OCI-LY1 (cell line): ENCODE measurements around the gene CHD9NB.
A peak's percentile ranks its signal among the peaks of the same experiment; 100 is the strongest.

Experiments used
- H2AFZ ChIP-seq: fragments of 200-600 bp; sonication (generic), shearing (Covaris generic); 2 replicates; pipeline ENCODE4 v1.6.0; 2014; ENCODE audit warnings: antibody characterized with exemption, mild to moderate bottlenecking, low read length
- H3F3A ChIP-seq: fragments of 200-600 bp; sonication (generic), shearing (Covaris generic); 2 replicates; pipeline ENCODE4 v1.6.0; 2014; ENCODE audit warnings: mild to moderate bottlenecking, antibody characterized with exemption, low read length, moderate library complexity; ENCODE audit not compliant: insufficient read depth
- H3K27ac ChIP-seq: fragments of 200-600 bp; sonication (generic); 2 replicates; pipeline ENCODE4 v1.5.1; 2014; ENCODE audit warnings: low read length, mixed run types, mild to moderate bottlenecking, low read depth; ENCODE audit not compliant: poor library complexity, severe bottlenecking
- H3K27me3 ChIP-seq: fragments of 200-600 bp; sonication (generic); 2 replicates; pipeline ENCODE4 v1.6.0; 2014; ENCODE audit warnings: antibody characterized with exemption, mild to moderate bottlenecking, low read length, moderate library complexity; ENCODE audit not compliant: insufficient read depth
- H3K36me3 ChIP-seq: fragments of 200-600 bp; sonication (generic); 2 replicates; pipeline ENCODE4 v1.6.1; 2014; ENCODE audit warnings: mild to moderate bottlenecking, antibody characterized with exemption, low read length, moderate library complexity, mixed read lengths; ENCODE audit not compliant: insufficient read depth
- H3K4me1 ChIP-seq: fragments of 200-600 bp; sonication (generic); 2 replicates; pipeline ENCODE4 v1.5.1; 2014; ENCODE audit warnings: mild to moderate bottlenecking, low read length, moderate library complexity; ENCODE audit not compliant: insufficient read depth, severe bottlenecking
- H3K4me2 ChIP-seq: fragments of 200-600 bp; sonication (generic), shearing (Covaris generic); 2 replicates; pipeline ENCODE4 v1.6.1; 2014; ENCODE audit warnings: low read length
- H3K4me3 ChIP-seq: fragments of 200-600 bp; sonication (generic); 2 replicates; pipeline ENCODE4 v1.5.1; 2014; ENCODE audit warnings: low read length, low read depth, mild to moderate bottlenecking, mixed read lengths; ENCODE audit not compliant: poor library complexity, severe bottlenecking
- H3K79me2 ChIP-seq: fragments of 200-600 bp; shearing (Covaris generic); 2 replicates; pipeline ENCODE4 v1.6.1; 2016; ENCODE audit warnings: mixed run types, low read length, mixed read lengths; ENCODE audit not compliant: insufficient read depth
- H3K9ac ChIP-seq: fragments of 200-600 bp; sonication (generic), shearing (Covaris generic); 2 replicates; pipeline ENCODE4 v1.6.1; 2014; ENCODE audit warnings: mild to moderate bottlenecking, low read length, mixed read lengths
- H3K9me2 ChIP-seq: fragments of 200-600 bp; sonication (generic), shearing (Covaris generic); 2 replicates; pipeline ENCODE4 v1.6.1; 2014; ENCODE audit warnings: low read depth, mild to moderate bottlenecking, low read length, mixed read lengths
- H3K9me3 ChIP-seq: fragments of 200-600 bp; shearing (Covaris generic); 2 replicates; pipeline ENCODE4 v1.6.1; 2014; ENCODE audit warnings: low read length, mixed read lengths
- H4K20me1 ChIP-seq: fragments of 200-600 bp; sonication (generic), shearing (Covaris generic); 2 replicates; pipeline ENCODE4 v1.6.0; 2016; ENCODE audit warnings: mild to moderate bottlenecking, low read length; ENCODE audit not compliant: insufficient read depth
- EZH2 ChIP-seq: fragments of 200-600 bp; sonication (generic), shearing (Covaris generic); IDR thresholded peaks from 2 replicates; pipeline ENCODE4 v1.8.0; 2017; ENCODE audit warnings: borderline replicate concordance, mixed run types, mild to moderate bottlenecking, antibody characterized with exemption, low read length, moderate library complexity, mixed read lengths
- TF ChIP-seq, protein P1 (sequence below): fragments of 200-600 bp; sonication (generic), shearing (Covaris generic); IDR thresholded peaks from 2 replicates; pipeline ENCODE4 v1.5.1; 2017; ENCODE audit warnings: mild to moderate bottlenecking, antibody characterized with exemption, low read length, moderate library complexity, mixed read lengths

CHD9NB gene

GRCh38 chr16:53022374-53022773, 30.3 kb downstream of the CHD9NB start:
- Histone ChIP-seq H3K9me2 (no peaks in the 10 kb centered on the region), H3K9ac (no peak overlapping the region), H3K27ac (no peak overlapping the region), H2AFZ (no peak overlapping the region), H3K27me3 (no peaks in the 10 kb centered on the region), H3F3A (no peaks in the 10 kb centered on the region), H3K4me3 (no peak overlapping the region), H3K79me2 (no peaks in the 10 kb centered on the region), H3K36me3 (no peaks in the 10 kb centered on the region), H3K9me3 (no peaks in the 10 kb centered on the region), H3K4me1 (no peaks in the 10 kb centered on the region), H4K20me1 (no peaks in the 10 kb centered on the region), H3K4me2 (no peak overlapping the region)
- TF ChIP-seq, protein P1, sequence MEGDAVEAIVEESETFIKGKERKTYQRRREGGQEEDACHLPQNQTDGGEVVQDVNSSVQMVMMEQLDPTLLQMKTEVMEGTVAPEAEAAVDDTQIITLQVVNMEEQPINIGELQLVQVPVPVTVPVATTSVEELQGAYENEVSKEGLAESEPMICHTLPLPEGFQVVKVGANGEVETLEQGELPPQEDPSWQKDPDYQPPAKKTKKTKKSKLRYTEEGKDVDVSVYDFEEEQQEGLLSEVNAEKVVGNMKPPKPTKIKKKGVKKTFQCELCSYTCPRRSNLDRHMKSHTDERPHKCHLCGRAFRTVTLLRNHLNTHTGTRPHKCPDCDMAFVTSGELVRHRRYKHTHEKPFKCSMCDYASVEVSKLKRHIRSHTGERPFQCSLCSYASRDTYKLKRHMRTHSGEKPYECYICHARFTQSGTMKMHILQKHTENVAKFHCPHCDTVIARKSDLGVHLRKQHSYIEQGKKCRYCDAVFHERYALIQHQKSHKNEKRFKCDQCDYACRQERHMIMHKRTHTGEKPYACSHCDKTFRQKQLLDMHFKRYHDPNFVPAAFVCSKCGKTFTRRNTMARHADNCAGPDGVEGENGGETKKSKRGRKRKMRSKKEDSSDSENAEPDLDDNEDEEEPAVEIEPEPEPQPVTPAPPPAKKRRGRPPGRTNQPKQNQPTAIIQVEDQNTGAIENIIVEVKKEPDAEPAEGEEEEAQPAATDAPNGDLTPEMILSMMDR, result peak; percentile 60
- no peak for TF ChIP-seq EZH2

DNA sequence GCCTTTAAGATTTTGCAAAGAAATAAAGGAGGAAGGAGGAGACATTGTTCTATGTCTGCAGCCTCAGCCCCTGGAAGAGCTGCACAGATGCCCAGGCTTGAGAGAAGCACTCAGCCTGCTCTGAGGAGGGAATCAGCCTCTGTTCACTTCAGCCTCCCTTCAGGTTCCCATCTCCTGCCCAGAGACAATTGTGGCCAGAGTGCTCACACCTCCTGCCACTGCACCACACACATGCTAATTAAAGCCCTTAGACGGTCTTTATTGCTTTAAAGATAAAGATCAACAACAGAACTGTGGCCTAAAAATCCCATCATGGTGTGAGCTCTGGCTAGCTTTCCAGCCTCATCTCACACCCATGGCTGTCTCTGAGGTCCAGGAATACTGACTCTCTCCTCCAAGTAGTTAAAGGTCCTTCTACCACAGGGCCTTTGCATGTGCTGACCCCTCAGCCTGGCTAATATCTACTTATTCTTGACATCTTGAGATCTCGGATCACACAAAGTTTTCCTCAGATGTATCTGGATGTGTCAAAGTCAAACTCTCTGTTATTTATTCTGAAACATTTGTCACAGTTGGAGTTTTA, 33.8 kb downstream of the CHD9NB start:
- Histone ChIP-seq H3K9me2 (no peaks in the 10 kb centered on the region), H3K4me2 (no peak overlapping the region), H2AFZ (no peak overlapping the region), H3K9me3 (no peaks in the 10 kb centered on the region), H3K27me3 (no peaks in the 10 kb centered on the region), H3F3A (no peaks in the 10 kb centered on the region), H3K4me3 (no peak overlapping the region), H3K36me3 (no peaks in the 10 kb centered on the region), H3K4me1 (no peaks in the 10 kb centered on the region), H3K9ac (no peak overlapping the region), H3K27ac (no peak overlapping the region), H4K20me1 (no peaks in the 10 kb centered on the region), H3K79me2 (no peaks in the 10 kb centered on the region)
- TF ChIP-seq, protein P1, result no peak
- TF ChIP-seq EZH2, result no peak

DNA sequence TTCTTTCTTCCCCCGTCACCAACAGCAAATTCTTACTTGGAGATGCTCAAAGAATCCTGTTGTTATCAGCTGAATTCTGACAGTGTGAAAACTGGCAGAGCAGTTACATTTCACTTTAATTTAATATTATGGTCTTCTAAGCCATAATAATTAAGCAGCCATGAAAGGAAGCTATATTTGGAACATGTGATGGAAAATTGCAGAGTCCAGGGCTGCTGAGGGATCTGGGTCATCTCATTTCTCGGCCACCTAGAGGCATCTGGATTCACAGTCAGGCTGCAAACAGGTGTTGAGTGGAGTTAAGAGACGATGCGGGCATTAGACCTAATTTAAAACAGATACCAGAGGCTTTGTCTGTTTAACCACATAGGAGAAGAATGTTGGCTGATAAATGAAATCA, 38.4 kb downstream of the CHD9NB start:
- Histone ChIP-seq H3K4me2 (no peak overlapping the region), H3F3A (no peaks in the 10 kb centered on the region), H3K27ac (no peak overlapping the region), H3K9me3 (no peaks in the 10 kb centered on the region), H3K36me3 (no peaks in the 10 kb centered on the region), H3K4me1 (no peaks in the 10 kb centered on the region), H4K20me1 (no peaks in the 10 kb centered on the region), H3K79me2 (no peaks in the 10 kb centered on the region), H3K4me3 (no peak overlapping the region), H3K9ac (no peak overlapping the region), H3K27me3 (no peaks in the 10 kb centered on the region), H2AFZ (no peak overlapping the region), H3K9me2 (no peaks in the 10 kb centered on the region)
- TF ChIP-seq, protein P1, result no peak
